Endodermal cell (in vitro differentiated cells): ENCODE measurements around the gene ACKR4. TPM values are rescaled to one million over a fixed set of nuclear protein-coding genes. Genes with fewer than 3 reads are reported as not detected.

Source experiments
- DNase-seq: peaks from one replicate; pipeline ENCODE4 v3.0.0-alpha.2; 2017
- H3K27ac ChIP-seq: 2 replicates; pipeline ENCODE4 v1.5.1; 2013; ENCODE audit warnings: mild to moderate bottlenecking, low read depth, low read length, moderate library complexity
- H3K27me3 ChIP-seq: 2 replicates; pipeline ENCODE4 v1.6.1; 2013; ENCODE audit warnings: mild to moderate bottlenecking, low read length, moderate library complexity; ENCODE audit not compliant: insufficient read depth, control insufficient read depth, poor library complexity, severe bottlenecking
- H3K36me3 ChIP-seq: 2 replicates; pipeline ENCODE4 v1.7.0; 2013; ENCODE audit warnings: mild to moderate bottlenecking, low read length, moderate library complexity; ENCODE audit not compliant: control insufficient read depth, insufficient read depth
- H3K4me1 ChIP-seq: one replicate; pipeline ENCODE4 v1.7.0; 2013; ENCODE audit warnings: low read length; ENCODE audit not compliant: control insufficient read depth, insufficient read depth
- H3K4me3 ChIP-seq: 2 replicates; pipeline ENCODE4 v1.5.1; 2013; ENCODE audit warnings: mild to moderate bottlenecking, low read length, moderate library complexity
- H3K9ac ChIP-seq: 2 replicates; pipeline ENCODE4 v1.6.1; 2013; ENCODE audit warnings: mild to moderate bottlenecking, low read length, moderate library complexity; ENCODE audit not compliant: poor library complexity, severe bottlenecking; ENCODE audit errors: extremely low read depth
- H3K9me3 ChIP-seq: 2 replicates; pipeline ENCODE4 v1.6.1; 2013; ENCODE audit warnings: mild to moderate bottlenecking, low read length, moderate library complexity; ENCODE audit not compliant: control insufficient read depth
- H3K27ac Mint-ChIP-seq: 2 replicates; pipeline ENCODE4 v1.8.0; 2020; ENCODE audit warnings: mixed read lengths
- H3K27me3 Mint-ChIP-seq: 2 replicates; pipeline ENCODE4 v1.8.0; 2021; ENCODE audit warnings: mild to moderate bottlenecking, mixed read lengths; ENCODE audit not compliant: insufficient read depth
- H3K36me3 Mint-ChIP-seq: 2 replicates; pipeline ENCODE4 v1.8.0; 2020; ENCODE audit warnings: low read depth, mixed read lengths
- H3K4me1 Mint-ChIP-seq: 2 replicates; pipeline ENCODE4 v1.8.0; 2020; ENCODE audit warnings: mixed read lengths
- H3K4me3 Mint-ChIP-seq: 2 replicates; pipeline ENCODE4 v1.8.0; 2020; ENCODE audit warnings: mild to moderate bottlenecking, moderate library complexity, mixed read lengths
- H3K9me3 Mint-ChIP-seq: 2 replicates; pipeline ENCODE4 v1.8.0; 2020; ENCODE audit warnings: mild to moderate bottlenecking, mixed read lengths
- total RNA-seq, 2 donors: library from RNA; stranded (reverse); fragmentation: NEBNext Ultra II Directional in 1 of 2; extraction: Animal tissue kit (Norgen Biotek cat#: 25700) in 1 of 2; gene quantifications; 2 replicates in 1 of 2; 3 replicates in 1 of 2; pipeline ENCODE4 v1.2.1, GENCODE V29; 2021
- TF ChIP-seq, protein P1 (sequence below): fragments of 200-600 bp; sonication (generic); conservative IDR thresholded peaks from 2 replicates; pipeline ENCODE4 v1.5.0; 2021; ENCODE audit warnings: antibody characterized with exemption, mild to moderate bottlenecking

ACKR4 gene
- total RNA-seq, 2 donors from 2014 or later, result not detected

DNA sequence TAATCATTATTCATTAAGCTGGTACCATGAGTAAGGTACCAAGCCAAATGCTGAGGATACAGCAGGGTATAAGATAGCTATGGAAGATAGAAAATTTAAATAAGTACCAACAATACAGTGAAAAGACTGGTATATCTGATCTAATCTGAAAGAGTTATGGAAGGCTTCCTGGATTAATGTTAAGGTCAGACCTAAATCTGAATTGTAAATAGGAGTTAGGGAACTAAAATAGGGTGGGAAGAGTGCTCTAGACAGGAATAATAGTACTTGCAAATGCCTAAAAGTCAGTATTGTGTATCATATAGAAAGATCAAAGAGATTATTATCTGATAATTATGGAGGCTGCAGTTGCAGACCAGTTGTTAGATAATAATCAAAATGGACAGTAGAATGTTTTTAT lies 2.6 kb upstream of the ACKR4 start:
- no peaks in the 10 kb centered on the region for H3K27me3 Mint-ChIP-seq
- no peaks in the 10 kb centered on the region for H3K9me3 ChIP-seq
- no peaks in the 10 kb centered on the region for H3K36me3 ChIP-seq
- no peaks in the 10 kb centered on the region for H3K4me1 ChIP-seq
- no peak overlapping the region for H3K4me3 ChIP-seq
- no peak overlapping the region for H3K27ac ChIP-seq
- TF ChIP-seq, protein P1, sequence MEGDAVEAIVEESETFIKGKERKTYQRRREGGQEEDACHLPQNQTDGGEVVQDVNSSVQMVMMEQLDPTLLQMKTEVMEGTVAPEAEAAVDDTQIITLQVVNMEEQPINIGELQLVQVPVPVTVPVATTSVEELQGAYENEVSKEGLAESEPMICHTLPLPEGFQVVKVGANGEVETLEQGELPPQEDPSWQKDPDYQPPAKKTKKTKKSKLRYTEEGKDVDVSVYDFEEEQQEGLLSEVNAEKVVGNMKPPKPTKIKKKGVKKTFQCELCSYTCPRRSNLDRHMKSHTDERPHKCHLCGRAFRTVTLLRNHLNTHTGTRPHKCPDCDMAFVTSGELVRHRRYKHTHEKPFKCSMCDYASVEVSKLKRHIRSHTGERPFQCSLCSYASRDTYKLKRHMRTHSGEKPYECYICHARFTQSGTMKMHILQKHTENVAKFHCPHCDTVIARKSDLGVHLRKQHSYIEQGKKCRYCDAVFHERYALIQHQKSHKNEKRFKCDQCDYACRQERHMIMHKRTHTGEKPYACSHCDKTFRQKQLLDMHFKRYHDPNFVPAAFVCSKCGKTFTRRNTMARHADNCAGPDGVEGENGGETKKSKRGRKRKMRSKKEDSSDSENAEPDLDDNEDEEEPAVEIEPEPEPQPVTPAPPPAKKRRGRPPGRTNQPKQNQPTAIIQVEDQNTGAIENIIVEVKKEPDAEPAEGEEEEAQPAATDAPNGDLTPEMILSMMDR, result no peak
- peaks cover 5% of the 10 kb centered on the region for H3K4me1 Mint-ChIP-seq
- peaks cover 20% of the 10 kb centered on the region for H3K36me3 Mint-ChIP-seq
- no peaks in the 10 kb centered on the region for H3K9me3 Mint-ChIP-seq
- no peak overlapping the region for H3K9ac ChIP-seq
- no peaks in the 10 kb centered on the region for H3K27me3 ChIP-seq
- H3K4me3 Mint-ChIP-seq, result no peak overlapping the region
- no peak for DNase-seq
- no peak overlapping the region for H3K27ac Mint-ChIP-seq

DNA sequence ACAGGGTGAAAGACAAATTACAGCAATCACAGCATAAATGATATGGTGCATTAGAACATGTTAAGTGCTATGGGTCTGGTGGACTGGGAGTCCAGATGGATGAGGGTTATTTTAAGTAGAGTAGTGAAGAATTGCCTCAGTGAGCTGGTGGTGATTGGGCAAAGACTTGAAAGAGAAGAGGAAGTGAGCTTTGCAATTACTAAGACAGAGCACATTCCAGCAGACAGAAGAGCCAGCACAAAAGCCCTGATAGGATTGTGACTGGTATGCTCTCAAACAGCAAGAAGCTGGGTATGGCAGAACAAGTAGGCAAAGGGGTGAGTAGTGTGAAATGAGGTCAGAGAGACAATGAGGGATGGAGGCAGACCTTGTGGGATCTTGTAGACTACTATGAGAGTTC lies 2.1 kb upstream of the ACKR4 start:
- no peaks in the 10 kb centered on the region for H3K27me3 ChIP-seq
- Mint-ChIP-seq H3K27ac (no peak overlapping the region), H3K9me3 (no peaks in the 10 kb centered on the region), H3K4me1 (peaks cover 5% of the 10 kb centered on the region), H3K4me3 (no peak overlapping the region), H3K36me3 (peaks cover 14% of the 10 kb centered on the region), H3K27me3 (no peaks in the 10 kb centered on the region)
- TF ChIP-seq, protein P1, result no peak
- H3K36me3 ChIP-seq, result no peaks in the 10 kb centered on the region
- H3K27ac ChIP-seq, result no peak overlapping the region
- no peak overlapping the region for H3K4me3 ChIP-seq
- no peaks in the 10 kb centered on the region for H3K4me1 ChIP-seq
- H3K9ac ChIP-seq, result no peak overlapping the region
- DNase-seq, result peak; percentile 48
- H3K9me3 ChIP-seq, result no peaks in the 10 kb centered on the region

DNA sequence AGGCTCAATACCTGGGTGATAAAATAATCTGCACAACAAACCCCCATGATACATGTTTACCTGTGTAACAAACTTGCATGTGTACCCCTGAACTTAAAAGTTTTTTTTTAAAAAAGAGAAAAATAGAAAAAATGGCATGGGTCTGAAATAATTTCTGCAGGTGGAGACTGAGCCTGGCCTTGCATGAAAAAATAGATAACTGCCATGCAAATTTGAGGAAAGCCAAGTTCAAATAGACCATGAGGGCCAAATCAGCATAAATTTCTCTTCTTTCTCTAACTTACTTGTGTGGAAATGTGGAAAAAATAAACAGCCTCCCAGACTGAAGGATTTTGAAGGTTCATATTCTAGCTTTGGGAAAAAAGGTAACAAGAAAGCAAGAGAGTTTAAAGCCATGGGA lies 744 bp upstream of the ACKR4 start:
- Histone ChIP-seq H3K27me3 (no peaks in the 10 kb centered on the region), H3K4me3 (no peak overlapping the region), H3K9ac (no peak overlapping the region), H3K4me1 (no peaks in the 10 kb centered on the region), H3K9me3 (no peaks in the 10 kb centered on the region), H3K36me3 (no peaks in the 10 kb centered on the region), H3K27ac (no peak overlapping the region)
- H3K9me3 Mint-ChIP-seq, result no peaks in the 10 kb centered on the region
- H3K27ac Mint-ChIP-seq, result no peak overlapping the region
- peaks cover 5% of the 10 kb centered on the region for H3K4me1 Mint-ChIP-seq
- no peak for DNase-seq
- TF ChIP-seq, protein P1, result no peak
- peaks cover 9% of the 10 kb centered on the region for H3K36me3 Mint-ChIP-seq
- H3K27me3 Mint-ChIP-seq, result no peaks in the 10 kb centered on the region
- no peak overlapping the region for H3K4me3 Mint-ChIP-seq
